Neural cell (in vitro differentiated cells): ENCODE data around the gene OSBPL8. TPM values are rescaled to one million over a fixed set of nuclear protein-coding genes. Genes with fewer than 3 reads are reported as not detected.

Source experiments
- H2AFZ ChIP-seq: fragments of 200-600, 300-800 bp; sonication (generic), shearing (Covaris generic); 2 replicates; pipeline ENCODE4 v1.6.0; 2014; ENCODE audit warnings: low read depth, mild to moderate bottlenecking, antibody characterized with exemption, low read length, moderate library complexity
- H3F3A ChIP-seq: fragments of 200-600 bp; shearing (Covaris generic); 2 replicates; pipeline ENCODE4 v1.6.1; 2016; ENCODE audit warnings: mild to moderate bottlenecking, moderate library complexity, mixed read lengths, antibody characterized with exemption, low read length; ENCODE audit not compliant: insufficient read depth, poor library complexity, severe bottlenecking
- H3K27ac ChIP-seq: fragments of 200-600, 300-800 bp; sonication (generic), shearing (Covaris generic); 2 replicates; pipeline ENCODE4 v1.5.1; 2014; ENCODE audit warnings: mild to moderate bottlenecking, low read length, moderate library complexity
- H3K27me3 ChIP-seq: fragments of 300-800, 200-600 bp; sonication (generic), shearing (Covaris generic); 2 replicates; pipeline ENCODE4 v1.6.0; 2014; ENCODE audit warnings: mild to moderate bottlenecking, low read depth, low read length, moderate library complexity; ENCODE audit not compliant: insufficient read depth
- H3K36me3 ChIP-seq: fragments of 300-800, 200-600 bp; sonication (generic), shearing (Covaris generic); 2 replicates; pipeline ENCODE4 v1.5.1; 2014; ENCODE audit warnings: mild to moderate bottlenecking, antibody characterized with exemption, low read length, moderate library complexity; ENCODE audit not compliant: insufficient read depth
- H3K4me2 ChIP-seq: fragments of 300-800, 200-600 bp; sonication (generic), shearing (Covaris generic); 2 replicates; pipeline ENCODE4 v1.6.0; 2014; ENCODE audit warnings: mild to moderate bottlenecking, low read length
- H3K4me3 ChIP-seq: fragments of 300-800, 200-600 bp; sonication (generic), shearing (Covaris generic); 2 replicates; pipeline ENCODE4 v1.5.1; 2014; ENCODE audit warnings: mild to moderate bottlenecking, low read length, moderate library complexity
- H3K79me2 ChIP-seq: fragments of 200-600 bp; shearing (Covaris generic); replicated peaks from 2 replicates; pipeline ENCODE4 v1.6.0; 2014; ENCODE audit warnings: mild to moderate bottlenecking, low read length, moderate library complexity; ENCODE audit not compliant: insufficient read depth
- H3K9ac ChIP-seq: fragments of 300-800, 200-600 bp; sonication (generic), shearing (Covaris generic); 2 replicates; pipeline ENCODE4 v1.6.1; 2016; ENCODE audit warnings: mild to moderate bottlenecking, low read length, mixed read lengths
- H3K9me2 ChIP-seq: fragments of 200-600 bp; shearing (Covaris generic); 2 replicates; pipeline ENCODE4 v1.6.1; 2016; ENCODE audit warnings: mild to moderate bottlenecking, low read length, mixed read lengths; ENCODE audit not compliant: insufficient read depth
- H3K9me3 ChIP-seq: fragments of 200-600, 300-800 bp; sonication (generic), shearing (Covaris generic); 2 replicates; pipeline ENCODE4 v1.6.1; 2016; ENCODE audit warnings: mild to moderate bottlenecking, mixed run types, low read length, moderate library complexity, mixed read lengths
- H4K20me1 ChIP-seq: fragments of 200-600 bp; shearing (Covaris generic); 2 replicates; pipeline ENCODE4 v1.6.1; 2016; ENCODE audit warnings: mild to moderate bottlenecking, mixed run types; ENCODE audit not compliant: insufficient read depth
- EP300 ChIP-seq: fragments of 450-650 bp; conservative IDR thresholded peaks from 2 replicates; pipeline ENCODE4 v1.6.1; 2014; ENCODE audit warnings: antibody characterized with exemption, mild to moderate bottlenecking, moderate library complexity; ENCODE audit not compliant: poor library complexity, severe bottlenecking
- EZH2 ChIP-seq: fragments of 200-600, 300-800 bp; shearing (Covaris generic), sonication (generic); IDR thresholded peaks from 2 replicates; pipeline ENCODE4 v1.6.1; 2014; ENCODE audit warnings: antibody characterized with exemption, low read length, borderline replicate concordance, mild to moderate bottlenecking; ENCODE audit not compliant: insufficient read depth, poor library complexity, severe bottlenecking
- MXI1 ChIP-seq: fragments of 450-650 bp; conservative IDR thresholded peaks from 2 replicates; pipeline ENCODE4 v1.6.1; 2014; ENCODE audit warnings: antibody characterized with exemption, mild to moderate bottlenecking; ENCODE audit not compliant: poor library complexity, severe bottlenecking
- POLR2AphosphoS5 ChIP-seq: IDR thresholded peaks from 2 replicates; pipeline ENCODE4 v1.6.1; 2012
- RAD21 ChIP-seq: fragments of 450-650 bp; conservative IDR thresholded peaks from 2 replicates; pipeline ENCODE4 v1.6.1; 2014; ENCODE audit warnings: antibody characterized with exemption, mild to moderate bottlenecking, moderate library complexity
- SMC3 ChIP-seq: fragments of 450-650 bp; conservative IDR thresholded peaks from 2 replicates; pipeline ENCODE4 v1.6.1; 2014; ENCODE audit warnings: antibody characterized with exemption, mild to moderate bottlenecking, moderate library complexity; ENCODE audit not compliant: poor library complexity
- TAF1 ChIP-seq: IDR thresholded peaks from 2 replicates; pipeline ENCODE4 v1.6.1; 2012; ENCODE audit warnings: low read depth
- polyA plus RNA-seq: library from polyadenylated mRNA; depleted of rRNA; stranded (reverse); fragments of >200 nt; gene quantifications from 2 replicates; pipeline ENCODE4 v1.2.3, GENCODE V29; 2014
- TF ChIP-seq, protein P1 (sequence below): IDR thresholded peaks from 2 replicates; pipeline ENCODE4 v1.6.1; 2012; ENCODE audit warnings: borderline replicate concordance
- TF ChIP-seq, protein P2 (sequence below): fragments of 450-650 bp; IDR thresholded peaks from 2 replicates; pipeline ENCODE4 v1.5.1; 2014; ENCODE audit warnings: antibody characterized with exemption, mild to moderate bottlenecking, moderate library complexity; ENCODE audit not compliant: poor library complexity, severe bottlenecking

OSBPL8 gene
- polyA plus RNA-seq, 1 donor from 2014 or later: 126 TPM

GRCh38 chr12:76341436-76342030, 218.0 kb downstream of the OSBPL8 start:
- no peaks in the 10 kb centered on the region for H3K27me3 ChIP-seq
- H3K79me2 ChIP-seq: peaks cover 5% of the 10 kb centered on the region
- H3K36me3 ChIP-seq: no peaks in the 10 kb centered on the region

DNA sequence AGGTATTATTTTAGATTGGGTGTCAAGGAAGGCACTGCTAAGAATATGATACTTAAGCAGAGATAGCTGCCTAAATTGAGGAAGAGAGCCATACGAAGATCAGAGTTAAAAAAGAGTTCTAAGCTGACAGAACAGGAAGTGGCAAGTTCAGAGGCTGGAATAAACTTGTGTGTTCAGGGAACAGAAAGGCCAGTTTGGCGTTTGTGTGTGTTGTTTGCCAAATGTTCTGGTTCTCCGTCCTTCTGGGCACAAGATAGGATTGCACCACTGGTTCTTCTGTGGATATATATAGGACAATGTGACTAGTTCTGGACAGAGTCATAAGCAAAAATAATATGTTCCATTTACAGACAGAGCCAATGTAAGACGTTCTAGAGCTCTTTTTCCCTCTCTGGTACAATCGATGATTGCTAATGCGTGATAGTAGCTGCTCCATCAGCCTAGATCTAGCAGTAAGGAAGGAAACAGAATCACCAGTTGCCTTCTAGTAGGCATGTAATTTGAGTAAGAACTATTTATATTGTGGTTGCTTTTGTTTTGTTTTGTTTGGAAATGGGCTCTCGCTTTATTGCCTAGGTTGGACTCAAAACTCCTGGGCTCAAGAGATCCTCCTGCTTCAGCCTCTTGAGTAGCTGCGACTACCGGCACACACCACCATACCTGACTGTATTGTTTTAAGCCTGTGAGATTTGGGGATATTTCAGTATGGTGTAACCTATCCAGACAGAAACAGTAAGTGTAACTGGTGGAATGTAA, 218.7 kb downstream of the OSBPL8 start:
- Histone ChIP-seq H3K9me2 (no peaks in the 10 kb centered on the region), H3K79me2 (peaks cover 5% of the 10 kb centered on the region), H3K27me3 (no peaks in the 10 kb centered on the region), H3K9me3 (no peaks in the 10 kb centered on the region), H4K20me1 (no peaks in the 10 kb centered on the region), H3K27ac (no peak overlapping the region), H3K4me2 (no peak overlapping the region), H3K36me3 (no peaks in the 10 kb centered on the region), H3K9ac (no peak overlapping the region), H3F3A (no peaks in the 10 kb centered on the region), H3K4me3 (no peak overlapping the region), H2AFZ (no peak overlapping the region)
- TF ChIP-seq, protein P1, sequence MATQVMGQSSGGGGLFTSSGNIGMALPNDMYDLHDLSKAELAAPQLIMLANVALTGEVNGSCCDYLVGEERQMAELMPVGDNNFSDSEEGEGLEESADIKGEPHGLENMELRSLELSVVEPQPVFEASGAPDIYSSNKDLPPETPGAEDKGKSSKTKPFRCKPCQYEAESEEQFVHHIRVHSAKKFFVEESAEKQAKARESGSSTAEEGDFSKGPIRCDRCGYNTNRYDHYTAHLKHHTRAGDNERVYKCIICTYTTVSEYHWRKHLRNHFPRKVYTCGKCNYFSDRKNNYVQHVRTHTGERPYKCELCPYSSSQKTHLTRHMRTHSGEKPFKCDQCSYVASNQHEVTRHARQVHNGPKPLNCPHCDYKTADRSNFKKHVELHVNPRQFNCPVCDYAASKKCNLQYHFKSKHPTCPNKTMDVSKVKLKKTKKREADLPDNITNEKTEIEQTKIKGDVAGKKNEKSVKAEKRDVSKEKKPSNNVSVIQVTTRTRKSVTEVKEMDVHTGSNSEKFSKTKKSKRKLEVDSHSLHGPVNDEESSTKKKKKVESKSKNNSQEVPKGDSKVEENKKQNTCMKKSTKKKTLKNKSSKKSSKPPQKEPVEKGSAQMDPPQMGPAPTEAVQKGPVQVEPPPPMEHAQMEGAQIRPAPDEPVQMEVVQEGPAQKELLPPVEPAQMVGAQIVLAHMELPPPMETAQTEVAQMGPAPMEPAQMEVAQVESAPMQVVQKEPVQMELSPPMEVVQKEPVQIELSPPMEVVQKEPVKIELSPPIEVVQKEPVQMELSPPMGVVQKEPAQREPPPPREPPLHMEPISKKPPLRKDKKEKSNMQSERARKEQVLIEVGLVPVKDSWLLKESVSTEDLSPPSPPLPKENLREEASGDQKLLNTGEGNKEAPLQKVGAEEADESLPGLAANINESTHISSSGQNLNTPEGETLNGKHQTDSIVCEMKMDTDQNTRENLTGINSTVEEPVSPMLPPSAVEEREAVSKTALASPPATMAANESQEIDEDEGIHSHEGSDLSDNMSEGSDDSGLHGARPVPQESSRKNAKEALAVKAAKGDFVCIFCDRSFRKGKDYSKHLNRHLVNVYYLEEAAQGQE: no peak
- TF ChIP-seq MXI1 (no peak), POLR2AphosphoS5 (no peak), RAD21 (no peak), EP300 (no peak), SMC3 (no peak), EZH2 (no peak), TAF1 (no peak)
- TF ChIP-seq, protein P2, sequence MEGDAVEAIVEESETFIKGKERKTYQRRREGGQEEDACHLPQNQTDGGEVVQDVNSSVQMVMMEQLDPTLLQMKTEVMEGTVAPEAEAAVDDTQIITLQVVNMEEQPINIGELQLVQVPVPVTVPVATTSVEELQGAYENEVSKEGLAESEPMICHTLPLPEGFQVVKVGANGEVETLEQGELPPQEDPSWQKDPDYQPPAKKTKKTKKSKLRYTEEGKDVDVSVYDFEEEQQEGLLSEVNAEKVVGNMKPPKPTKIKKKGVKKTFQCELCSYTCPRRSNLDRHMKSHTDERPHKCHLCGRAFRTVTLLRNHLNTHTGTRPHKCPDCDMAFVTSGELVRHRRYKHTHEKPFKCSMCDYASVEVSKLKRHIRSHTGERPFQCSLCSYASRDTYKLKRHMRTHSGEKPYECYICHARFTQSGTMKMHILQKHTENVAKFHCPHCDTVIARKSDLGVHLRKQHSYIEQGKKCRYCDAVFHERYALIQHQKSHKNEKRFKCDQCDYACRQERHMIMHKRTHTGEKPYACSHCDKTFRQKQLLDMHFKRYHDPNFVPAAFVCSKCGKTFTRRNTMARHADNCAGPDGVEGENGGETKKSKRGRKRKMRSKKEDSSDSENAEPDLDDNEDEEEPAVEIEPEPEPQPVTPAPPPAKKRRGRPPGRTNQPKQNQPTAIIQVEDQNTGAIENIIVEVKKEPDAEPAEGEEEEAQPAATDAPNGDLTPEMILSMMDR: no peak

More at GRCh38 chr12:76341436-76342030, 218.0 kb downstream of the OSBPL8 start:
- Histone ChIP-seq H3K9me3 (no peaks in the 10 kb centered on the region), H3K4me2 (no peak overlapping the region), H3K9ac (no peak overlapping the region), H3K27ac (no peak overlapping the region), H2AFZ (no peak overlapping the region), H4K20me1 (no peaks in the 10 kb centered on the region), H3K9me2 (no peaks in the 10 kb centered on the region), H3F3A (no peaks in the 10 kb centered on the region), H3K4me3 (no peak overlapping the region)
- TF ChIP-seq EP300 (no peak), POLR2AphosphoS5 (no peak), TAF1 (no peak), SMC3 (no peak)
- TF ChIP-seq, protein P2: no peak
- TF ChIP-seq, protein P1: no peak
